ENCODE data around the gene TMEM161A. TPM values are rescaled to one million over a fixed set of nuclear protein-coding genes. Genes with fewer than 3 reads are reported as not detected.

TMEM161A gene
- total RNA-seq, 1 donor from 2014 or later: 14.5 TPM

DNA sequence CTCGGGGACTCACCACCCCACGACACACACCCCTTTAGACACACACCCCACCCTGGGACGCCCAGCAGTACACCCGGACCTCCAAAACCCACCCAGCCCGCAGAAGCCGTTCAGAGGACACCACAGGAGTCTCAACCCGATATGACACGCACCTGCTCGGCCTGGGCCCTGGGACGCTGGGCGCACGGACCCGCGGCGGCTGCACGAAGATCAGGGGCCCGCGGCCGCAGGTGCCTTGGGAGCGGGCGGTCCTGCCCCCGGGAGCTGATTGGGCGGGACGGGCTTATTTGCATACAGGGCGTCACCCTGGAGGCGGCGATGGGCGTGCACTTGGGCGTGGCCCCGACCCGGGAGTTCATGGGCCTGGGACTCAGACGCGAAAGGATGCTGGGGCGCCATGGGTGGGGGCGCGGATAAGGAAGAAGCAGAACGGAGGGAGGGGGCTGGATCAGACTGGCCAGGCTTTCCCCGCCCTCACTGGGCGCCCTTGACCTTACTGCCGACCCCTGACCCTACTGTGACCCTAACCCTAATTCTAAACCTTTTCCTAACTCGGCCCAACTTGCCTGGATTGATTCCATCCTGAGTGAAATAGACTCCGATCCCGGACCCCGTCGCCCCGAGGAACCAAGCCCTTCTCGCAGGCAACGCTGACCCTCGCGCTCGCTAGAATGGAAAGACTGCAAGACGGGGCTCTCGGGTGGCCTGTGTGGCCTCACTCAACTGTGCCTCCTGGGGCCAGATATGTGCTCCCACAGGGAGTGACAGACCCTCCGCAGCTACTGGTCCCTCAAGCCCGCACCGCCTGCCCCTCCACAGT is 32.0 kb upstream of the TMEM161A start, which contains the start of gene MEF2B:
Gene MEF2B, minus strand, starts transcription at position 211 of the 820 bp plus-strand sequence. CDS start 19,528 bp downstream, outside the sequence.
- Histone ChIP-seq H3K27me3 (no peaks in the 10 kb centered on the region), H3K9me3 (no peaks in the 10 kb centered on the region), H3K27ac (no peak within 1 kb of the TSS), H3K4me1 (peaks cover 0 to 4% of the 10 kb centered on the region in 2 donors), H3K4me3 (peak within 1 kb of the TSS; percentile 31 to 36), H3K36me3 (peaks cover 0 to under 1% of the 10 kb centered on the region in 2 donors)
- TF ChIP-seq, protein P1, sequence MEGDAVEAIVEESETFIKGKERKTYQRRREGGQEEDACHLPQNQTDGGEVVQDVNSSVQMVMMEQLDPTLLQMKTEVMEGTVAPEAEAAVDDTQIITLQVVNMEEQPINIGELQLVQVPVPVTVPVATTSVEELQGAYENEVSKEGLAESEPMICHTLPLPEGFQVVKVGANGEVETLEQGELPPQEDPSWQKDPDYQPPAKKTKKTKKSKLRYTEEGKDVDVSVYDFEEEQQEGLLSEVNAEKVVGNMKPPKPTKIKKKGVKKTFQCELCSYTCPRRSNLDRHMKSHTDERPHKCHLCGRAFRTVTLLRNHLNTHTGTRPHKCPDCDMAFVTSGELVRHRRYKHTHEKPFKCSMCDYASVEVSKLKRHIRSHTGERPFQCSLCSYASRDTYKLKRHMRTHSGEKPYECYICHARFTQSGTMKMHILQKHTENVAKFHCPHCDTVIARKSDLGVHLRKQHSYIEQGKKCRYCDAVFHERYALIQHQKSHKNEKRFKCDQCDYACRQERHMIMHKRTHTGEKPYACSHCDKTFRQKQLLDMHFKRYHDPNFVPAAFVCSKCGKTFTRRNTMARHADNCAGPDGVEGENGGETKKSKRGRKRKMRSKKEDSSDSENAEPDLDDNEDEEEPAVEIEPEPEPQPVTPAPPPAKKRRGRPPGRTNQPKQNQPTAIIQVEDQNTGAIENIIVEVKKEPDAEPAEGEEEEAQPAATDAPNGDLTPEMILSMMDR (IDR thresholded peaks at IDR 0.05): no peak
- peak in 1 of 2 donors; percentile 82 for DNase-seq (ENCODE audit: low spot score in 2 of 2)
- intact Hi-C loops (cut with DNase I): no loop called here

- Histone ChIP-seq H3K9me3 (no peaks in the 10 kb centered on the region), H3K4me1 (peaks cover 0 to 4% of the 10 kb centered on the region in 2 donors), H3K27ac (no peak overlapping the region), H3K4me3 (peak overlapping the region; percentile 31 to 36), H3K27me3 (no peaks in the 10 kb centered on the region), H3K36me3 (no peaks in the 10 kb centered on the region)
- intact Hi-C loops (cut with DNase I): no loop called here
- TF ChIP-seq, protein P1 (IDR thresholded peaks at IDR 0.05): no peak
- DNase-seq (ENCODE audit: low spot score in 2 of 2): no peak
Observed at GRCh38 chr19:19169236-19170052, 31.2 kb upstream of the TMEM161A start.

DNA sequence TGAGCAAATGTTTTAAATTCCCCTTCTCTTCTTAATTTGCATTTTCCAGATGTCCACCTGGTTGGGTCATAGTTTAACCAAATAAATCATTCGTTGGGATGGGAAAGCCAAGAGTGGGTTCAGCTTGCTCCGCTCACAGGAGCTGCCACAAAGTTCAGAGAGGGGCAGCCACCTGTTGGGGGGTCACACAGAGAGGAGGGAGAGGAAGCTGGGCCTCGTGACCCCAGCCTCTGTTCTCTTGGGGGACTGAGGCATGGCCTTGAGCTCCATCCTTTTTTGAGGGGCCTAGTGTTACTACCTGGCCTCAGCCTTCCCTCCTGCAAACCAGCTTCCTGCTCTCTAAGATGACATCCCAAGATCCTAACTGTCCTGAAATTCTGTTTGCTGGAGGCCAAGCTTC is 29.3 kb upstream of the TMEM161A start:
- intact Hi-C loops (cut with DNase I): no loop called here
- Histone ChIP-seq H3K4me3 (no peak overlapping the region), H3K4me1 (peaks cover 0 to 4% of the 10 kb centered on the region in 2 donors), H3K27me3 (no peaks in the 10 kb centered on the region), H3K36me3 (no peaks in the 10 kb centered on the region), H3K9me3 (no peaks in the 10 kb centered on the region), H3K27ac (no peak overlapping the region)
- no peak for DNase-seq (ENCODE audit: low spot score in 2 of 2)
- TF ChIP-seq, protein P1 (IDR thresholded peaks at IDR 0.05): no peak

GRCh38 chr19:19165396-19165795 is 27.1 kb upstream of the TMEM161A start:
- intact Hi-C loops (cut with DNase I): no loop called here

DNA sequence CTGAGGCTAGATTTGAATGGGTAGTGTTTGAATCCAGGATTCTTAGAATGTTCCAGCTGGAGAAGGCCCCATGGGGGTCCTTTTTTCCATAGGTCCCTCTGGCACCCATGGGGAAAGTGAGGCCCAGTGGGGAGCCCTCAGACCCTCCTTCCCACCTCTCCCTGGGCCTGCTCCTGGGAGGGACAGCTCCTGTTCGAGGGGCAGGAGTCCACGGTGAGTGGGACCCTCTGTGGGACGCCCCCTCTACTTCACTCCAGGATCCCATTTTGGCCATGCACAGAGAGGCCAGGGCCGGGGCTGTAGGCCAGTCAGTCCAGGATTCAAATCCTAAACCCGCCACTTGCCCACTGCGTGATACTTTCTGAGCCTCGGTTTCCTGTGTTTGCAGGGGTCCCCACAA is 24.2 kb upstream of the TMEM161A start:
- no peak for DNase-seq (ENCODE audit: low spot score in 2 of 2)
- no peaks in the 10 kb centered on the region for H3K27me3 ChIP-seq
- no peak overlapping the region for H3K4me3 ChIP-seq
- H3K27ac ChIP-seq: no peak overlapping the region
- H3K36me3 ChIP-seq: no peaks in the 10 kb centered on the region
- no peaks in the 10 kb centered on the region for H3K4me1 ChIP-seq
- no peaks in the 10 kb centered on the region for H3K9me3 ChIP-seq
- intact Hi-C loops (cut with DNase I): no loop called here
- TF ChIP-seq, protein P1 (IDR thresholded peaks at IDR 0.05): no peak

More at GRCh38 chr19:19165396-19165795, 27.1 kb upstream of the TMEM161A start:
- H3K36me3 ChIP-seq: no peaks in the 10 kb centered on the region
- no peak overlapping the region for H3K4me3 ChIP-seq
- H3K27ac ChIP-seq: no peak overlapping the region
- peaks cover 0 to 4% of the 10 kb centered on the region in 2 donors for H3K4me1 ChIP-seq
- DNase-seq (ENCODE audit: low spot score in 2 of 2): no peak
- no peaks in the 10 kb centered on the region for H3K27me3 ChIP-seq
- TF ChIP-seq, protein P1 (IDR thresholded peaks at IDR 0.05): no peak
- H3K9me3 ChIP-seq: no peaks in the 10 kb centered on the region

Data from ascending aorta (tissue), 2 donors.